ENCODE results near the gene TMF1. TPM values are rescaled to one million over a fixed set of nuclear protein-coding genes. Genes with fewer than 3 reads are reported as not detected.

TMF1 gene
- total and polyA plus RNA-seq, 2 experiments from 2014 or later = 15.8 to 21.3 TPM

- H3K9me2 ChIP-seq (ENCODE audit: insufficient read depth) = no peaks in the 10 kb centered on the region
- Mint-ChIP-seq H3K36me3 (ENCODE audit: low read depth) (peaks cover 15% of the 10 kb centered on the region), H3K27ac (no peak overlapping the region), H3K4me1 (peaks cover 13% of the 10 kb centered on the region), H3K4me3 (no peak overlapping the region), H3K9me3 (no peaks in the 10 kb centered on the region), H3K27me3 (ENCODE audit: insufficient read depth, low read depth, poor library complexity) (peaks cover 5% of the 10 kb centered on the region)
- H3K4me2 ChIP-seq = no peak overlapping the region
- H3F3A ChIP-seq (replicated peaks; ENCODE audit: low read depth) = no peaks in the 10 kb centered on the region
- no peaks in the 10 kb centered on the region for H3K4me1 ChIP-seq (ENCODE audit: insufficient read depth)
- H2AFZ ChIP-seq = no peak overlapping the region
- H3K27me3 ChIP-seq (ENCODE audit: insufficient read depth) = no peaks in the 10 kb centered on the region
- H3K36me3 ChIP-seq (ENCODE audit: insufficient read depth) = peaks cover 11% of the 10 kb centered on the region; the same call in 1 of the 2 replicates
- ATAC-seq (no peak), DNase-seq (ENCODE audit: low spot score) (no peak)
- no peak overlapping the region for H3K4me3 ChIP-seq
- TF ChIP-seq JUNB (IDR thresholded peaks at IDR 0.05; ENCODE audit: unreplicated experiment) (no peak), EZH2phosphoT487 (IDR thresholded peaks at IDR 0.05; ENCODE audit: unreplicated experiment) (no peak), ZNF114 (CRISPR knock-in tag; IDR thresholded peaks at IDR 0.05) (no peak), ZNF331 (CRISPR knock-in tag; IDR thresholded peaks at IDR 0.05; ENCODE audit: low read depth) (no peak), CREB1 (CRISPR knock-in tag; IDR thresholded peaks at IDR 0.05; ENCODE audit: low read depth) (no peak), STAT1 (IDR thresholded peaks at IDR 0.05; ENCODE audit: unreplicated experiment) (no peak), NANOG (IDR thresholded peaks at IDR 0.05; ENCODE audit: borderline replicate concordance) (no peak)
- H3K79me2 ChIP-seq (replicated peaks; ENCODE audit: insufficient read depth) = peaks cover 22% of the 10 kb centered on the region
- H3K27ac ChIP-seq (ENCODE audit: low read depth) = no peak overlapping the region
- H4K20me1 ChIP-seq (replicated peaks; ENCODE audit: insufficient read depth) = no peaks in the 10 kb centered on the region; the same call in 1 of the 2 replicates
Observed at GRCh38 chr3:69048990-69049389, 3.1 kb downstream of the TMF1 start.

- Histone ChIP-seq H3K4me3 (no peak overlapping the region), H3K9me2 (ENCODE audit: insufficient read depth) (no peaks in the 10 kb centered on the region)
- ATAC-seq = no peak
Observed at GRCh38 chr3:69044608-69045007, 7.5 kb downstream of the TMF1 start.

More at GRCh38 chr3:69044608-69045007, 7.5 kb downstream of the TMF1 start:
- no peaks in the 10 kb centered on the region for H3K27me3 ChIP-seq (ENCODE audit: insufficient read depth)
- no peaks in the 10 kb centered on the region for H3K4me1 ChIP-seq (ENCODE audit: insufficient read depth)
- Mint-ChIP-seq H3K27me3 (ENCODE audit: insufficient read depth, low read depth, poor library complexity) (no peaks in the 10 kb centered on the region), H3K36me3 (ENCODE audit: low read depth) (peaks cover 20% of the 10 kb centered on the region), H3K27ac (no peak overlapping the region), H3K9me3 (no peaks in the 10 kb centered on the region), H3K4me1 (no peaks in the 10 kb centered on the region), H3K4me3 (no peak overlapping the region)
- H3K27ac ChIP-seq (ENCODE audit: low read depth) = no peak overlapping the region
- H3K36me3 ChIP-seq (ENCODE audit: insufficient read depth) = peaks cover 27% of the 10 kb centered on the region
- TF ChIP-seq REST (IDR thresholded peaks at IDR 0.05; ENCODE audit: unreplicated experiment) (no peak), EZH2 (IDR thresholded peaks at IDR 0.05; ENCODE audit: low read depth, unreplicated experiment) (no peak), ETS1 (IDR thresholded peaks at IDR 0.05) (no peak), CTCF (conservative IDR thresholded peaks at IDR 0.05; ENCODE audit: low read depth in 2 of 2) (no peak), ZNF114 (CRISPR knock-in tag; IDR thresholded peaks at IDR 0.05) (no peak), CREB1 (CRISPR knock-in tag; IDR thresholded peaks at IDR 0.05; ENCODE audit: low read depth) (no peak), ZNF331 (CRISPR knock-in tag; IDR thresholded peaks at IDR 0.05; ENCODE audit: low read depth) (no peak), NANOG (IDR thresholded peaks at IDR 0.05; ENCODE audit: borderline replicate concordance) (no peak), STAT1 (IDR thresholded peaks at IDR 0.05; ENCODE audit: unreplicated experiment) (no peak), POLR2AphosphoS5 (IDR thresholded peaks at IDR 0.05; ENCODE audit: low read depth) (no peak), EZH2phosphoT487 (IDR thresholded peaks at IDR 0.05; ENCODE audit: unreplicated experiment) (no peak)
- no peak overlapping the region for H2AFZ ChIP-seq
- DNase-seq (ENCODE audit: low spot score) = no peak
- H3K4me2 ChIP-seq = no peak overlapping the region
- H3F3A ChIP-seq (replicated peaks; ENCODE audit: low read depth) = no peaks in the 10 kb centered on the region
- no peaks in the 10 kb centered on the region for H4K20me1 ChIP-seq (replicated peaks; ENCODE audit: insufficient read depth)
- peaks cover 7% of the 10 kb centered on the region for H3K79me2 ChIP-seq (replicated peaks; ENCODE audit: insufficient read depth)

Measured in GM23338 (cell line).